Activated T-cell treated with anti-CD3 and anti-CD28 coated beads, Interleukin-2, amount 50 U/mL, for 24 hours (primary cell): ENCODE results near the gene OBP2B.

Experiments
- DNase-seq: peaks from one replicate; pipeline ENCODE4 v3.0.0-alpha.2; 2020
- H3K27ac Mint-ChIP-seq: 2 replicates; pipeline ENCODE4 v1.8.0; 2020; ENCODE audit warnings: mild to moderate bottlenecking, mixed read lengths
- H3K27me3 Mint-ChIP-seq: 2 replicates; pipeline ENCODE4 v1.8.0; 2020; ENCODE audit warnings: mixed read lengths
- H3K36me3 Mint-ChIP-seq: 2 replicates; pipeline ENCODE4 v1.8.0; 2020; ENCODE audit warnings: low read depth, mixed read lengths
- H3K4me1 Mint-ChIP-seq: 2 replicates; pipeline ENCODE4 v1.8.0; 2020; ENCODE audit warnings: low read depth, mixed read lengths
- H3K4me3 Mint-ChIP-seq: 2 replicates; pipeline ENCODE4 v1.8.0; 2020; ENCODE audit warnings: mild to moderate bottlenecking, moderate library complexity, mixed read lengths
- H3K9me3 Mint-ChIP-seq: 2 replicates; pipeline ENCODE4 v1.8.0; 2020; ENCODE audit warnings: mixed read lengths

OBP2B gene

GRCh38 chr9:133204335-133204992, 4.6 kb downstream of the OBP2B start:
- DNase-seq, result peak; percentile 12
- H3K27ac Mint-ChIP-seq, result no peak overlapping the region
- H3K9me3 Mint-ChIP-seq, result peaks cover 3% of the 10 kb centered on the region
- H3K4me3 Mint-ChIP-seq, result no peak overlapping the region
- no peaks in the 10 kb centered on the region for H3K36me3 Mint-ChIP-seq
- H3K4me1 Mint-ChIP-seq, result peaks cover 6% of the 10 kb centered on the region
- H3K27me3 Mint-ChIP-seq, result peaks cover 16% of the 10 kb centered on the region

DNA sequence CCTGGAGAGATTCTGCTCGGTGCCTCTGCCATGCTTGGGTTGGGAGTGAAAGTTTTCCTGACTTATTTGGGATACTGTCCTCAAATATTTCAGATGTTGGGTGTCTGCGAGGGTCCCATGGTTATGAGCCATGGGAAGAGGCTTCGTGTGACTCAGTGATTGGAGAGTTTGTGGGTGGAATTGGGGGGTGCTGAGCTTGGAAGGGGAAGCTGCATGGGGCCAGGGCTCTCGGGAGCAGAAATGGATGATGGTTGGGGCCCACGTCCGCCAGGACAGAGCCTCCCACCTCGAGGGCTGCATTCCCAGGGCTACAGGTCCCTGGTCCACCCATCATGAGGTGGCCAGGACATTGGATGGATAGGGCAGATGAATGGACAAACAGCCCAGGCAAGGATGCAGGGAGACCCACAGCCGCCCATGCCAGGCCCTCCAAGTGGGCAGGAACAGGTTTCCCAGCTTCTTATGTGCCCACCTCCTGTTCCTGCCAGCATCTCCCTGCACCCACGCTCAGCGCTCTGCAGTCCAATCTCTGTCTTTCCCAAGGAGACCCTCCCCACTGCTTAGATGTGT, 5.5 kb downstream of the OBP2B start:
- peaks cover 20% of the 10 kb centered on the region for H3K27me3 Mint-ChIP-seq
- H3K27ac Mint-ChIP-seq, result no peak overlapping the region
- no peak overlapping the region for H3K4me3 Mint-ChIP-seq
- peak; percentile 6 for DNase-seq
- peaks cover 3% of the 10 kb centered on the region for H3K9me3 Mint-ChIP-seq
- no peaks in the 10 kb centered on the region for H3K36me3 Mint-ChIP-seq
- peaks cover 10% of the 10 kb centered on the region for H3K4me1 Mint-ChIP-seq

GRCh38 chr9:133202688-133203453, 6.2 kb downstream of the OBP2B start:
- Mint-ChIP-seq H3K9me3 (peaks cover 3% of the 10 kb centered on the region), H3K27me3 (peaks cover 20% of the 10 kb centered on the region), H3K4me3 (no peak overlapping the region), H3K4me1 (peaks cover 13% of the 10 kb centered on the region), H3K36me3 (no peaks in the 10 kb centered on the region), H3K27ac (no peak overlapping the region)
- DNase-seq, result no peak

DNA sequence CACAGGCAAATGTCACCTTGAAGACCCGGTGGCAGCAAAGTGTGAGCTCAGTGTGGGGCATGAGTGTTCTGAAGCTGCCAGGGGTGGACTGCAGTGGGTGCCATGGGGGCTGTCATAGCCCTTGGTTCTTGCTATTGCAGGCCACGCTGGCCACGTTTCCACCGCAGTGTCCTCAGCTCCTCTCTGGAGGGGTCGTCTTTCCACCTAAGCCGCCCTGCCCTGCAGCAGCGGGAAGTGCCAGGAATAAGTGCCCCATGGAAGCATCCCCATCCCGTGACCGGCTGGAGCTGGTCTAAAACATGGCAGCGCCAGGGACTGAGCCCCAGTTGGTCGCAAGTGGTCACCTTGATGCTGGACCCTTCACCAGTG, 6.9 kb downstream of the OBP2B start:
- Mint-ChIP-seq H3K4me3 (no peak overlapping the region), H3K4me1 (peaks cover 16% of the 10 kb centered on the region), H3K9me3 (peaks cover 3% of the 10 kb centered on the region), H3K36me3 (no peaks in the 10 kb centered on the region), H3K27ac (no peak overlapping the region), H3K27me3 (peaks cover 20% of the 10 kb centered on the region)
- DNase-seq, result no peak

DNA sequence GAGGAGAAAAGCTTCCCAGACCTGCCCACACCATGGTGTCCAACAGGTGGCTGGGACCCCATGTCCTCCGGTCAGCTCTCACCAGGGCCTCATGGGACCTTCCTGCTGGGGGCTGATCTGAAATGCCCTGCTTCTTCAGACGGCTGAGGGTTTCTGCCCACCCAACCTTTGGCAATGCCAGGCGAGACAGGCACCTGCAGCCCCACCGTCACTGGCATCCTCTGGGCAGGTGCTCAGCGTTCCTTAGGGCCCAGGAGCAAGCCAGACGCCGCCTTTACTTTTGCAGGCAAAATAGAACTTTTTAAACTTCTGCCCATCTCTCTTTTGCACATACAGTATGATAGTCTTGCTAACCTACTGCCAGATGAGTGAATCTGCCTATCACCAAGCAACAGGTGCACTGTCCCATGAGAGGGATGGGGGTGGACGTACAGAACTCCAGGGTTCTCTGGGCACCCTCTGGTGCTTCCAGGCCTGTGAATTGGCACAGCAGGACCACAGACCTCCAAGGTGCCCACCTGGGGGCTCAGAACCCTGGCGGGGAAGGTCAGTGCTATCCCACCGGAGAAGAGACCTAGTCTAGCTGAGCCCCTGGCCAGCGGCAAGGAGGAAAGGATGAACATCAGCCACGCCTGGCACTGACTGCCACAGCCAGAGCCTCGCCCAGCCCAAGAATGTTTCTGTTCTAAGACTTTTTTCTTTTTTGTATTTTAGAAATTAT, 7.5 kb downstream of the OBP2B start:
- Mint-ChIP-seq H3K27me3 (peaks cover 20% of the 10 kb centered on the region), H3K36me3 (no peaks in the 10 kb centered on the region), H3K27ac (no peak overlapping the region), H3K4me3 (no peak overlapping the region), H3K9me3 (peaks cover 3% of the 10 kb centered on the region), H3K4me1 (peaks cover 16% of the 10 kb centered on the region)
- no peak for DNase-seq

DNA sequence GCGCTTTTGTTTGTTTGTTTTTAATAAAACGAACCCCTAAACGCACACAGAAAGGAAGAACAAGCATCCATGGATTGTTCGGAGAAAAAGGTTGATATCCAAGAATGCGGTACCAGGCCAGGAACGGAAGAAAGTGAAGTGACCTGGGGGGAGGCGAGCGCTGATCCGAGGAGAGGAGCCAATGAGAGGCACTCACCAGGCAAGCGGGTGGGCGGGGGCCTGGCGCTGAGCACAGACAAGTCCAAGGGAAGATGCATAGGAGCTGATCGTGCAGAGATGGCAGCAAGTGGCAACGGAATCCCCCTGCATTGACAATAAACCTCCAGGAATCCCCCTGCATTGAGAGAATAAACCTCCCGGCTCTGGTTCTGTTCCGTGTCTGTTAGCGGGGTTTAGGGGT, 8.4 kb downstream of the OBP2B start:
- Mint-ChIP-seq H3K27ac (no peak overlapping the region), H3K36me3 (no peaks in the 10 kb centered on the region), H3K9me3 (peaks cover 3% of the 10 kb centered on the region), H3K27me3 (peaks cover 20% of the 10 kb centered on the region), H3K4me1 (peaks cover 16% of the 10 kb centered on the region), H3K4me3 (no peak overlapping the region)
- no peak for DNase-seq

DNA sequence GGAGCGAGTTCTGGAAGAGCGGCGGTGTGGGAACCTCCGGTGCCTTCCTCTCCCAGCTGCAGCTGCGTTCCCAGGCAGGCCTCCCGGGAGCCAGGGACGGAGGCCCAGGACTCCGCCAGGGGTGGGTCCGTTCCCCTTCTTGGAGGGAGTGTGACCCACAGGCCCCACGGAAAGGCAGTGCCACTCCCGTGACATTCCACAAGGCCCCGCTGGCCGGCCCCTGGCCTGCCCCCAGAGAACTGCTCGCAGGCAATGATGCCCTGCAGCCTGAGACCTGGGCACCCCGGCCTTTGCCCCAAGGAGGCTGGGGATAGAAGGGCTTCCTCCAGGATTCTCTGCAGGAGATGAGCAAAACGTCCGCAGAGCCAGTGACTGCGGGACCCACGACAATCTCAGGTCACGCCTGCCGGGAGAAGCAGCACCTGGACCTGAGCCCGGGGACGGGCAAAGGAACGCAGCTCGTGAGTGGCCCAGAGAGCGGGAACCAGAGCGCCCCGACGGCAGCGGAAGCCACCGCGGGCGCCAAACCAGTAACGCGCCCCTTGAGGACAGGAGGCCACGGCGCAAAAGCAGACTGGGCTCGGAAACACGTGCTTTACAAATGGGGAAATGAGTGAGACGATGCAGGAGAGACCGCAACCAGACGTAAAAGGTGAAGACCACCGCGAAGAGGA, 9.3 kb downstream of the OBP2B start:
- H3K27ac Mint-ChIP-seq, result peak overlapping the region; percentile 38
- H3K27me3 Mint-ChIP-seq, result peaks cover 26% of the 10 kb centered on the region
- H3K36me3 Mint-ChIP-seq, result no peaks in the 10 kb centered on the region
- DNase-seq, result peak; percentile 77
- peak overlapping the region; percentile 82 for H3K4me3 Mint-ChIP-seq
- peaks cover 3% of the 10 kb centered on the region for H3K9me3 Mint-ChIP-seq
- H3K4me1 Mint-ChIP-seq, result peaks cover 16% of the 10 kb centered on the region

DNA sequence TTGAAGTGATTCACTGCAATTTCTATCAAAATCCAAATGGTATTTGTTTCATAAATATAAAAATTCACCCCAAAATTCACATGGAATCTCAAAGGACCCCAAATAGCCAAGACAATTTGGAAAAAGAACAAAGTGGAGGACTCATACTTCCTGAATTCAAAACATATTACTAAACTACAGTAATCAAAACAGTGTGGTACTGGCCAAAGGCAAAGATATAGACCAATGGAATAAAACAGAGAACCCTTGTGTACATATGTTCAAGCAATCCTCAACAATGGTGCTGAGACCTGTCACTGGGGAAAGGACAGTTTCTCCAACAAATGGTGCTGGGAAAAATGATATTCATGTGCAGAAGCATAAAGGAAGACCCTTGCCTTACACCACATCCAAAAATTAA, 14.0 kb downstream of the OBP2B start:
- DNase-seq, result no peak
- Mint-ChIP-seq H3K27ac (no peak overlapping the region), H3K4me1 (peaks cover 12% of the 10 kb centered on the region), H3K36me3 (no peaks in the 10 kb centered on the region), H3K9me3 (peaks cover 1% of the 10 kb centered on the region), H3K4me3 (no peak overlapping the region), H3K27me3 (peaks cover 18% of the 10 kb centered on the region)

DNA sequence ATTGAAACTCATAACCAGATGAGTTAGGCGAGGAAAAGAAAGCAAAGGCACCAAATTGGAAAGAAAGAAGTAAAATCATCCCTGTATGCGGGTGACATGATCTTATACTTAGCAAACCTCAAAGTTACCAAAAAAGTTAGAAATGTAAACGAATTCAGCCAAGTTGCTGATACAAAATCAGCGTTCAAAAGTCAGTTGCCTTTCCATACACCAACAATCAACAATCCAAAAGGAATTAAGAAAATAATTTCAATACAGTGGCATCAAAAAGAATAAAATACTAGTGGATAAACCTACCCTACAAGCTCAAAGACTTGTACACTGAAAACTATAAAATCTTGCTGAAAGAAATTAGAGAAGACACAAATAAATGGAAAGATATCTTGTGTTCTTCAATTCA, 14.5 kb downstream of the OBP2B start:
- no peak overlapping the region for H3K27ac Mint-ChIP-seq
- H3K27me3 Mint-ChIP-seq, result peaks cover 15% of the 10 kb centered on the region
- peaks cover 10% of the 10 kb centered on the region for H3K4me1 Mint-ChIP-seq
- DNase-seq, result no peak
- no peaks in the 10 kb centered on the region for H3K36me3 Mint-ChIP-seq
- H3K9me3 Mint-ChIP-seq, result no peaks in the 10 kb centered on the region
- no peak overlapping the region for H3K4me3 Mint-ChIP-seq

GRCh38 chr9:133191989-133192388, 17.1 kb downstream of the OBP2B start:
- no peak overlapping the region for H3K27ac Mint-ChIP-seq
- no peaks in the 10 kb centered on the region for H3K36me3 Mint-ChIP-seq
- H3K4me1 Mint-ChIP-seq, result no peaks in the 10 kb centered on the region
- no peak overlapping the region for H3K4me3 Mint-ChIP-seq
- no peaks in the 10 kb centered on the region for H3K9me3 Mint-ChIP-seq
- no peak for DNase-seq
- peaks cover 27% of the 10 kb centered on the region for H3K27me3 Mint-ChIP-seq

- no peak overlapping the region for H3K4me3 Mint-ChIP-seq
- H3K27me3 Mint-ChIP-seq, result peaks cover 30% of the 10 kb centered on the region
- no peaks in the 10 kb centered on the region for H3K36me3 Mint-ChIP-seq
- no peak for DNase-seq
- no peaks in the 10 kb centered on the region for H3K9me3 Mint-ChIP-seq
- peaks cover 9% of the 10 kb centered on the region for H3K4me1 Mint-ChIP-seq
- H3K27ac Mint-ChIP-seq, result no peak overlapping the region
These were observed 19.2 kb downstream of the OBP2B start for GRCh38 chr9:133189826-133190225.

DNA sequence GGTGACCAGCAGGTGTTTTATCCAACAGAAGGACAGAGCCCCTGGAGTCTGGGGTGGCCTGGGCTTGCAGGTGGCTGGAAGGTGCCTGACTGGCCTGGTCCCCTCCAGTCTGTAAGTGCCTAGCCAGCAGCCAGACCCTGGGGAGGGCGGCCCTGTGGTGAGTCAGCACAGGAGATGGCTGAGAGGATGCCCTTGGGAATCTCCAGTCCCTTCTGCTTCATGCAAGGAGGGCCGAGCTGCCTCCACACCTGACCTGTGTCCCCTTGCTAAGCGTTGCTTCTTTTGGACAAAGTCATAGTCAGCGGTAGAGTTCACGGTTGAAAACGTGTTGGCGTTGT, 20.2 kb downstream of the OBP2B start:
- peaks cover 14% of the 10 kb centered on the region for H3K4me1 Mint-ChIP-seq
- H3K9me3 Mint-ChIP-seq, result no peaks in the 10 kb centered on the region
- no peak for DNase-seq
- H3K36me3 Mint-ChIP-seq, result no peaks in the 10 kb centered on the region
- no peak overlapping the region for H3K27ac Mint-ChIP-seq
- H3K27me3 Mint-ChIP-seq, result peaks cover 34% of the 10 kb centered on the region
- no peak overlapping the region for H3K4me3 Mint-ChIP-seq

GRCh38 chr9:133188006-133188842, 20.8 kb downstream of the OBP2B start:
- peaks cover 36% of the 10 kb centered on the region for H3K27me3 Mint-ChIP-seq
- no peak overlapping the region for H3K27ac Mint-ChIP-seq
- H3K36me3 Mint-ChIP-seq, result no peaks in the 10 kb centered on the region
- H3K9me3 Mint-ChIP-seq, result no peaks in the 10 kb centered on the region
- no peak for DNase-seq
- H3K4me1 Mint-ChIP-seq, result peaks cover 18% of the 10 kb centered on the region
- no peak overlapping the region for H3K4me3 Mint-ChIP-seq

DNA sequence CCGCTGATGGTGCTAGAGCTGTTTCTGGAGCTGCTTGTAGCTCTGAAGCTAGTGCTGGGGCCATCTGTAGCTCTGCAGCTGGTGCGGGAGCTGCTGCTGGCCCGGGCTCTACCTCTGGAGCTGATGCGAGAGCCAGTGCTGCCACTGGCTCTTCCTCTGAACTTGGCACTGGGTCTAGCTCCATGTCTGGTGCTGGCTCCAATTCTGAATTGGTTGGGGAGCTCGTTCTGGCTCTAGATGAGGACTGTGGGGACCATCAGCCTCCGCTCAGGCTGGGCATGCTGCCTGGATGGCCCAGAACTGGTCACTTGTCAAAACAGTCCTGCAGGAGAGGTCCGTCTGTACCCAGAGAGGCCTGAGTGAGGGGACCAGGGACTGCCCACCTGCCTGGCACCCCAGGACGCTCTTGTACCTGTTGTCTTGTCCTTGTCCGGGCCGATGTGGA, 21.5 kb downstream of the OBP2B start:
- H3K9me3 Mint-ChIP-seq, result no peaks in the 10 kb centered on the region
- H3K4me3 Mint-ChIP-seq, result no peak overlapping the region
- no peaks in the 10 kb centered on the region for H3K36me3 Mint-ChIP-seq
- peaks cover 24% of the 10 kb centered on the region for H3K4me1 Mint-ChIP-seq
- no peak overlapping the region for H3K27ac Mint-ChIP-seq
- DNase-seq, result no peak
- H3K27me3 Mint-ChIP-seq, result peaks cover 42% of the 10 kb centered on the region
